Pulmonary artery endothelial cell (primary cell): ENCODE results near the gene ADAM10. TPM values are rescaled to one million over a fixed set of nuclear protein-coding genes. Genes with fewer than 3 reads are reported as not detected.
"Not testable (repeated sequence)": the region's sequence is repeated elsewhere in the genome, so short reads cannot be mapped to it uniquely, and the experiment has no call there.

Experiments used
- DNase-seq: peaks from one replicate; pipeline ENCODE4 v3.0.0-alpha.2; 2011; ENCODE audit warnings: low read depth, low spot score
- total RNA-seq: library from RNA; depleted of rRNA; stranded (reverse); fragments of >200 nt; gene quantifications from 2 replicates; pipeline ENCODE4 v1.2.3, GENCODE V29; 2014

The ADAM10 gene, protein sequence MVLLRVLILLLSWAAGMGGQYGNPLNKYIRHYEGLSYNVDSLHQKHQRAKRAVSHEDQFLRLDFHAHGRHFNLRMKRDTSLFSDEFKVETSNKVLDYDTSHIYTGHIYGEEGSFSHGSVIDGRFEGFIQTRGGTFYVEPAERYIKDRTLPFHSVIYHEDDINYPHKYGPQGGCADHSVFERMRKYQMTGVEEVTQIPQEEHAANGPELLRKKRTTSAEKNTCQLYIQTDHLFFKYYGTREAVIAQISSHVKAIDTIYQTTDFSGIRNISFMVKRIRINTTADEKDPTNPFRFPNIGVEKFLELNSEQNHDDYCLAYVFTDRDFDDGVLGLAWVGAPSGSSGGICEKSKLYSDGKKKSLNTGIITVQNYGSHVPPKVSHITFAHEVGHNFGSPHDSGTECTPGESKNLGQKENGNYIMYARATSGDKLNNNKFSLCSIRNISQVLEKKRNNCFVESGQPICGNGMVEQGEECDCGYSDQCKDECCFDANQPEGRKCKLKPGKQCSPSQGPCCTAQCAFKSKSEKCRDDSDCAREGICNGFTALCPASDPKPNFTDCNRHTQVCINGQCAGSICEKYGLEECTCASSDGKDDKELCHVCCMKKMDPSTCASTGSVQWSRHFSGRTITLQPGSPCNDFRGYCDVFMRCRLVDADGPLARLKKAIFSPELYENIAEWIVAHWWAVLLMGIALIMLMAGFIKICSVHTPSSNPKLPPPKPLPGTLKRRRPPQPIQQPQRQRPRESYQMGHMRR
- 246 and 318 TPM in 2 replicates for total RNA-seq

DNA sequence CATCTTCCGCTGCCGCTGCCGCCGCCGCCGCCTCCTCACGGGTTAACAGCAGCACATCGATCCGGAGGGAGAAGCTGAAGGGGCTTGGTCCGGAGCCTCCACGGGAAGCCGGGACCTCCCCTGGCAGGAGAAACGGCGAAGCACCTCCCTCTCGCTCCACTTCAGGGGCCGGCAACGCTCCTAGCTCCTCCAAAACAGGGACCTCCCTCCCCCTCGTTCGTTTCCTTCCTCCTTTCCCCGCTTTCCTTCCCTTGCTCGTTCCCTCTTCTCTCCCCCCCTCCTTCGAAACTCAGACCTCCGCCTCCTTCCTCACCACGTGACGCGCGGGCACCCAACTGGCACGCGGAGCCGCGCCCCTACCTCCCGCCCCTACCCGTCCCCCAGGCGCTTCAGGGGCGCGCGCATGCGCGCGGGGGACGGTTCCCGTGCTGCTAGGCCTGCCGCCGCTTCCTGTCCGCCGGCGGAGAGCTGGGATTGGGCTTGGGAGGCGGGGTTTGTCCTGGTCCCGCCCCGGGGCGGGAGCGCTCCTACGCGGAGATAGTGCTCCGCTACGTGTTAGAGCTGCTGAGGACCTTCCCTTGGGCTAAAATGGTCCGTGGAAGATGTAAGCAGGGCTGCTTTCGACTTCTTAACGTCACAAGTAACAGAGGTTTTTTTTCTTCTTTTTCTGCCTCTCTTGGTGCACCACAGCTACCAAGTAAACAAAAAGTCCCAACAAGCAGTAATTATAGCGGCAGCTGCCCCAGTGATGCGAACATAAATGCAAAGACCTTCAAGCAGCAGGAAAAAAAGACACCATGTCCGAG lies at the start of gene ADAM10:
ADAM10 (minus strand) TSS at position 176 of the 806 bp plus-strand sequence; CDS start at position 3, 173 bp downstream.
- DNase-seq, result peak; percentile 95

DNA sequence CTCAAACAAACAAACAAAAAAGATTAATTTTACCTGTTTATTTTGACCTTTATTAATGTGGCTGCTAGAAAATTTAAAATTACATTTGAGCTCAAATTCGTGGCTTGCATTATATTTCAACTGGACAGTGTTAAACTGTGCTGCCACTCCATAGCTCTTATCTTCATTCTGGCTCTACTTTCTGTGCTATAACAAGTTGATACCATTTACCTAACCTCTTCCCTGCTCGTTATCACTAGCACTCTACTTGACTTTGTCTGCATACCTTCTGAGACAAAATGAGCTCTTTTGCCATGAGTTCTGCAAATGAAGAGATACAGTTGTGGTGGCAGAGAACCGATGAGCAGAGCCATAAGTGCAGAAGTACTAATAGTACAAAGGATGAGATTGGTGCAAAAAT lies 48.0 kb upstream of the ADAM10 start:
- DNase-seq, result no peak

DNA sequence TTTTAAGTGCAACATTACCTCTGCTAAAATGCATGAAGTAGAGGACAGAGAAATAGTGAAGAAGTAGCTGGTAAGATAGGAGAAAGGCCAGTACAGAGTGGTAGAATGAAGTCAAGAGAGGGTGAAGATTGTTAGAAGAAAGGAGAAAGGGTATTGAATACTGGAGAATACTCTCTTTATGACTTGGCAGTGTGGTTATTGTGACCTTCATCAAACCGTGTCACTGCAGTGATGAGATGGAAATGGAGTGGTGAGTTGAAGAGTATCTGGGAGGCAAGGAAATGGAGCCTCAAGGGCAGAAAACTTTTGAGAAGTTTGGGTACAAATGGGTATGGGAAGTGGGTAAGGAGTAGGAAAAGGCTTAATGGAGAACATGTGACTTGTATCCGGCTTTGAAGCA lies 46.3 kb upstream of the ADAM10 start:
- no peak for DNase-seq

DNA sequence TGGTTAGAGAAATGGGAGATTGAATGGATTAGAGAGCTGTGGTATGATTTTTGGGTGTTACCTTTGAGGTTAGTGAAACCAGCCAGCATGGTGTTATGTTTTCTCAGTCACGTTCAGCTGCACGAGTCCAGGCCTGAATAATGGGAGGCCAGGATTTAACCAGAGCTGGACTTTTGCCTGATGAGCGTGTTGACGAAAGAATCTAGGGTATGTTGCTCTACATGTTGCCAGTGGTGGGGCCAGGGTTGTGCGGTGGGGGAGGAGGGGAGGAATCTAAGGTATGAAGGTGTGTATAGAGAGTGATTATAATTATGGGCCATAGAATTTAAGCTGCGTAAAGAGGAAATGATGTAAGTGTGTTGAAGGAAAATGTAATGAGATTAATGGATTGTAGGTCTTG lies 44.4 kb upstream of the ADAM10 start:
- no peak for DNase-seq

DNA sequence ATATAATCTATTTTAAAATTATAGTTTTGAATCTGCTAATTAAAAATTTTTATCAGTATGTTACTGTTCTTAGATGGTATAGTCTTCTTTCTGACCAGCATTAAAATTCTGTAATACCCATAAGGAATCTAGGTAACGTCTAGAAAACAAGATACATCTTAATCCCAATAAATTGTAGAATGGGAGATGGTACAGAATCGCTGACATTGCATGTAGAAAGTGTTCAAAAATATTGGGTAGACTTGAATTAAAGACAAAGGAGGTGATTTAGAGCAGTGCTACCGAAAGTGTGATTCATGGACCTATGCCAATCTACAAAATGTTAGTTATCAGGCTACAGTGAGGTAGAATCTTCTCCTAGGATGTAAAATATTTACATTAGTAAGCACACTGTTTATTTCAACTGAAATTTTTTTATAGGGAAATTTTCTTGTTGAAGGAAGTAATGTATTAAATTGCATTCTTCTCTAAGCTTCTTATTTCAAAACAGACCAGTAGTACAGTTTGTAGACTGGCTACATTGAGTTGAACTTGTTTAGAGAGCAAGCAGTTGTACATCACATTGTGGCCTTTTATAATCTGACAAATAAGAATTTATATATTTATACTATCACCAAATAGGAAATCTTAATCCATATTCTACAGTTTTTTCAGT lies 38.7 kb upstream of the ADAM10 start:
- no peak for DNase-seq

DNA sequence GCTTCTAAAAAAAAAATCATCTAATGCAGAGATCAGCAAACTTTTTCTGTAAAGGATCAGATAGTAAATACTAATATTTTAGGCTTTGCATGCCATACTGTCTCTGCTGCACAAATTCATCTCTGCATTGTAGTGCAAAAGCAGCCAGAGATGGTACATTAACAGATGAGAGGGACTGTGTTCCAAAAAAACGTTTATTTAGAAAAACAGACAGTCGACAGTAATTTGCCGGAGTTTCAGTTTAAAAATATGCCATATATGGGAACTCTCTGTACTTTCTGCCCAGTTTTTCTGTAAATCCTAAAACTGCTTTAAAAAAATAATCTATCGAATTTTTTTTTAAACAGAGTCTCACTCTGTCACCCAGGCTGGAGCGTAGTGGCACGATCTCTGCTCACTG lies 35.8 kb upstream of the ADAM10 start:
- no peak for DNase-seq

DNA sequence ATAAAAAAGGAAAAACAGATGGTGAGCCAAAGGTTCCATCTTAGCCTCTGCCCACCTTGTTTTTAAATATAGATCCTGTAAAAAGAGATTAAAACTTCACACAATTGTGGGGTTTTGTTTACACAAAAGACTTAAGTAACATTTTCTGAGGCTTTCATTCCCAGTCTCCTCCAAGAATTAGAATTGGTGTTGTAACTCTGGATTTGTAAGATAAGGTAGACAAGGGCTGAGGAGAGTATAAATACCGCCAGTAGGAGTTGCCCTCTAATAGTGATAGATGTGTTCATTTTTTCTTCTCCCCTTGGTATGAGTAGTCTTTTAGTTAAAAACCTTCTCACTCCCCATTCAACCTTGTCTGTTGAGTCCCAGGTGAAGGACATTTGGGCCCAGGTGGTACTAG lies 30.0 kb upstream of the ADAM10 start:
- DNase-seq, result no peak

DNA sequence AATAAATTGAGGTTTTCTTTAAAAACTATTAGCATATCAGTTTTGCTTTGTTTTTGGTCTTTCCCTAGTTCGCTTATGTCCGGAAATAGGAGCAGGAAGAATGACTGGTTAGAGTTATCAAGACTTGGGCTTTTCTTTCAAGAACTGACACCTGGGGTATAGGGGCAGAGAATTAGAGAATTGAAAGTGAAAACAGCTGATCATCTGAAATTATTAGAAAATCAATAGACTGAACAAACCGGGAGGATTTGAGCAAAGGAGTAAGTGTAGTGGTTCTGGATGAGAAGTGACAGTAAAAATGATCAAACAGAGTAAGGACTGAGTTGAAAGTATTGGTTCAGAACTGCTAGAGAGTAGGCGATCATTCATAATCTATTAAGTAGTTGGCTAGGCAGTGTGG lies 27.6 kb upstream of the ADAM10 start:
- no peak for DNase-seq

DNA sequence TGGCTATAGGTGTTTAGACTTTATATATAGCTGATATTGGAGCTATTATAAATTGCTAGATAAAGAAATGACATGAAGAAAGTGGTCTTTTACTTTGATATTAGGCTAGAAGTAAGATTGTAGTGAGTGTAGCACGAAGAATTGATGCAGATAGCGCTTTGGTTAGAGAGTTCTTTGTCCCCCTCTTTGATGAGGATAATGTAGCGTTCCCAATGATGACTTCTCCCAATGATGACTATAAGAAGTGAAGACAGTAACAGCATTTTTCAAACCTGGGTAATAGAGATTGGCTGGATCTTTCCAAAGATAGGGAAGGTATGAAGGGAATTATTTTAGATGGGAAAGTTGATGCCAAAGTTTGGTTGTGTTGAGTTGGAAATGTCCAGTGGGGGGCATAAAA lies 25.9 kb upstream of the ADAM10 start:
- no peak for DNase-seq

DNA sequence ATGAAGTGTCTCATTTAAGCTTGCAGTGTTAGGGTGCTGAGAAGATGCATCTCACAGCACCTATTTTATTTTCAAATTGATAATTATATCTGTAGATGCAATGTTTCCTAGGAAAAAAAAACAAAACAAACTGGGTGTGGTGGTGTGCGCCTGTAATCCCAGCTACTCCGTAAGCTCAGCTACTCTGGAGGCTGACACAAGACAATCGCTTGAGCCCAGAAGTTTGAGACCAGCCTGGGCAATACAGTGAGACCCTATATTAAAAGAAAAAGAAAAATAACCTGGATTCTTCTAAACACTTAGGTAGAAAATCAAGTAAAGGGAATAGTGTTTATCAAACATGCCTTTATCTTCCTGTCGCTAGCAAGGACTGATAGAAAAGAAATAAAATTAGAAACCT lies 23.5 kb upstream of the ADAM10 start:
- no peak for DNase-seq

DNA sequence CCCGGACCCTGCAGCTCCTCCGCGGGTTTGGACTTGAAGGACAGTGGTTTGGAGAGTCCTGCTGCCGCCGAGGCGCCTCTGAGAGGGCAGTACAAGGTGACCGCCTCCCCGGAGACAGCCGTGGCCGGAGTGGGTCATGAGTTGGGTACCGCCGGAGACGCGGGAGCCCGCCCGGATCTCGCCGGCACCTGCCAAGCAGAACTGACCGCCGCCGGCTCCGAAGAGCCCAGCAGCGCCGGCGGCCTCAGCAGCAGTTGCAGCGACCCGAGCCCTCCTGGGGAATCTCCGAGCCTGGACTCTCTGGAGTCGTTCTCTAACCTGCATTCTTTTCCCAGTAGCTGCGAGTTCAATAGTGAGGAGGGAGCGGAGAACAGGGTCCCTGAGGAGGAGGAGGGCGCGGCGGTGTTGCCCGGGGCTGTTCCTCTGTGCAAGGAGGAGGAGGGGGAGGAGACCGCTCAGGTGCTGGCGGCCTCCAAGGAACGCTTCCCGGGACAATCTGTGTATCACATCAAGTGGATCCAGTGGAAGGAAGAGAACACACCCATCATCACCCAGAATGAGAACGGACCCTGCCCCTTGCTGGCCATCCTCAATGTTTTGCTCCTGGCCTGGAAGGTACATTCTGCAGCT lies 22.2 kb upstream of the ADAM10 start:
- DNase-seq, result no peak

DNA sequence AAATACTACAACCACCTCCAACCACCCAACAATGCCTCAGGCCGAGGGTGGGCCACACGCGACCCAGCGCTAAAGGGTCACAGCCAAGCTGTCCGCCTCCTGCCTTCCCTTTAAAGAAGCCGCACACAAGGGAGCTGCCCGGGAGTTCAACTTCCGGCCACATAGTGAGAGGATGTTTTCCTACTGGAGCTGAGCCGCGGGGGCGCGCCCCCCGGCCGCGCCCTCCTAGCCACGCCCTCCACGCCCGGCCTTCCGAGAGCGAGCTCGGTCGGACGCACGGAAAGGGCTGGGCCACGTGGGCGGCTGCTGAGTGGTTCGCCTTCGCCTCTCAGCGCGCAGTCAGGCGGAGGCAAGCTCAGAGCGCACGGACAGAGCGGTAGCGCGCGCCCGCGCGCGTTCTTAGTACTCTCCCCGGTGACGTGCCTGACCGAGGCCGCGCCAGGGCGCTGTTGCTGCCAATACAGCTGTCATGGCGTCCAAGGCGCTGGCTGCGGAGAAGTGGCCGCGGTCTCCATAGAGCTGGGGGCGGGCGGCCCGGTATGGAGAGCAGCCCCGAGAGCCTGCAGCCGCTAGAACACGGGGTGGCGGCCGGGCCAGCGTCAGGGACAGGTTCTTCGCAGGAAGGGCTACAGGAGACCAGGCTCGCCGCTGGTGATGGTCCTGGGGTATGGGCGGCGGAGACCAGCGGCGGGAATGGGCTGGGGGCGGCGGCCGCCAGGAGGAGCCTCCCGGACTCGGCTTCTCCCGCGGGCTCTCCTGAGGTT lies 21.5 kb upstream of the ADAM10 start, which contains the start of gene MINDY2:
MINDY2 (plus strand) TSS at position 446 of the 764 bp plus-strand sequence; CDS start at position 540, 94 bp downstream.
- peak; percentile 94 for DNase-seq

DNA sequence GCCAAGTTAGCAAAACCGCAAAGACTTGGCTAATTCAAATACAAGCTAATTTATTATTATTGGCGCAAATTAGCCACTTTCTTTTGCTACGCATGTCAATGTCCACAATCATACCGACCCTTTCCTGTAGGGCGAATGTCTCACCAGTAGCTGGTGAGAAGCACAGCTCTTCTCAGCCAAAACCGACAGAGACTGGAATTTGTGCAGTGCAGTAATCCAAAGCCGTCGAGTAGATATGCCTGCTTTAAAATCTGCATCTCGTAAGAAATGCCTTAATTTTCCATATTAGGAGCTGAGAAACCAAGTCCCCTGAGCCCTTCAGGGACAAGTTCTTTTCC lies 21.0 kb upstream of the ADAM10 start:
- DNase-seq, result no peak

DNA sequence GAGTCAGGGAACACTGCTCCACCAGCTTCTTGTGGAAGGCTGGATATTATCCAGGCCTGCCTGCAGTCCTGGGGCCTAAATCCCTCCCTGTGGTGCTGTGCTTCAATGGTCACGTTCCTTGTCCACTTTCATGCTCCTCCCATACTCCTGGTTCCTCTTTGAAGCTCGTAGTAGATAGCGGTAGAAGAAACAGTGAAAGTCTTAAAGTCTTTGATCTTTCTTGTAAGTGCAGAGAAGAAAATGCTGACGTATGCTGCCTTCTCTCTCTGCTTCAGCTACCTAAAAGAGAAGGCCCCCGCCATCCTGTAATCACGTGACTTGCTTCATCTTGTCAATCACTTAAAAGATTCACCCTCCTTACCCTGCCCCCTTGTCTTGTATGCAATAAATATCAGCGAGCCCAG lies 19.1 kb upstream of the ADAM10 start:
- not testable (repeated sequence) for DNase-seq

DNA sequence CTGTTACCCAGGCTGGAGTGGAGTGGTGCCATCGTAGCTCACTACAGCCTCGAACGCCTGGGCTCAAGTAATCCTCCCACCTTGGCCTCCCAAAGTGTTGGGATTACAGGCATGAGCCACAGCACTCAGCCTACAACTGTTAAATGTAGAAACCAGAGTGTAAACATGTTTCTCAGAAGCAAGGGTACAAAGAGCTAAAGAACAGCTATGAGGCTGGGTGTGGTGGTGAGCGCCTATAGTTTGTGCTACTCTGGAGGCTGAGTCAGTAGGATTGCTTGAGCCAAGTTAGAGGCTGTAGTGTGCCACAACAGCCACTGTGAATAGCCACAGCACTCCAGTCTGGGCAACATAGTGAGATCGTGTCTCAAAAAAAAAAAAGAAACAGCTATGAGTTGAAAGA lies 16.8 kb upstream of the ADAM10 start:
- no peak for DNase-seq

DNA sequence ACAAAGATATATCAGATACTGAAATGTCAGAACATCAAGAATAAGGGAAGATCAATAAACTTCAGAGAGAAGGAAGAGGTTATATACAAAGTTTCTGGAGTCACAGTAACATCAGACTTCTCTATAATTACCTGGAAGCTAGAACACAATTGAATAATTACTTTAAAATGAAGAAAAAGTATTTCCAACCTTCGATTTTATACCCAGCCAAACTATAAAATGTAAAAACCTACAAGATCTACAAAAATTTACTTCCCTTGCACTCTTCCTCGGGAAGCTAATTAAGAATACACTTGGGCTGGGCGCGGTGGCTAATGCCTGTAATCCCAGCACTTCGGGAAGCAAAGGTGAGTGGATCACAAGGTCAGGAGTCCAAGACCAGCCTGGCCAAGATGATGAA lies 15.0 kb upstream of the ADAM10 start:
- DNase-seq, result no peak

DNA sequence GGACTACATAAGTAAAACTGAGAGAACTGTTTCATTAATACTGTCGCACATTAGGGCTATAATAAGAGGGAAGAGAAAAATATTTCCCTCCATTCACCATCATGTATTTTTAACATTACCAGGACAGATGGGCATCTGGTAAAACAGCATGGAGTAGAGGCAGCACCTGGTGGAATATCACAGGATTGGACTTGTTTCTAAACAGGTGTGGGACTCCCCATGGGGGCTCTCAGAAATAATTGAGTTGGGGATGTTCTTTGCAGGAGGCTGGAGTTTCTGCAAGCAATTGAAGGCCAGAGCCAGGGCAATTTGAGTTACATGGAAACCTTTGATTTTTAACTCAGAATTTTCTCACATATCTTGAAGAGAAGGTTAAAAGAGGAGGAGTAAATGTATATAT lies 13.2 kb upstream of the ADAM10 start:
- DNase-seq, result no peak

DNA sequence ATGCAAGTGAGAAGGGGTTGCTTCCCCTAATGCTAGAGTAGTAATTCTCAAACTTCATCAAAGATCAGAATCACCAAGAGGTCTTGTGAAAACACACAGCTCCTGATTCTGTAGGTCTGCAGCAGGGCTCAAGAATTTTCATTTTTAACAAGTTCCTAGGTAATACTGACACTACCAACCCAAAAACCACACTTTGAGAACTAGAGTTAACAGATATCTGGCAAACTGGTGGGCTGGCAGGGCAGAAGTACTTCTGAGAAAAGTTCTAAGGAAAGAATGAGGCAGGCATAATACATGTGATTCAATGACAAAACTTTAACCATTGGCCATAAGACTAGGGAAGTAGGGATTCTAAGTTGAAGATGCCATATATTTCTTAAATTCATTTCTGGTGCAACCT lies 12.8 kb upstream of the ADAM10 start:
- DNase-seq, result no peak

DNA sequence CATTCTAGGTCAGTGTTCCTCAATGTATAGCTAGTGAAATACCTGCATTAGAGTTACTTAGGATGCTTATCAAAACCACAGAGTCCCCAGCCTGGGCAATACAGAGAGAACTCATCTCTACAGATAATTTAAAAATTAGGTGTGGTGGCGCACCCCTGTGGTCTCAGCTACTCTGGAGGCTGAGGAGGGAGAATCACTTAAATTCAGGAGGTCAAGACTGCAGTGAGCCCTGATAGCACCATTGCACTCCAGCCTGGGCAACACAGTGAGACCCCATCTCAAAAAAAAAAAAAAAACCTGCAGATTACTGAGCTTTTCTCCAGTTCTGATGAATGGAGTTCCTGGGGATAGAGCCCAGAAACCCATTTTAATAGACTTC lies 11.5 kb upstream of the ADAM10 start:
- no peak for DNase-seq

DNA sequence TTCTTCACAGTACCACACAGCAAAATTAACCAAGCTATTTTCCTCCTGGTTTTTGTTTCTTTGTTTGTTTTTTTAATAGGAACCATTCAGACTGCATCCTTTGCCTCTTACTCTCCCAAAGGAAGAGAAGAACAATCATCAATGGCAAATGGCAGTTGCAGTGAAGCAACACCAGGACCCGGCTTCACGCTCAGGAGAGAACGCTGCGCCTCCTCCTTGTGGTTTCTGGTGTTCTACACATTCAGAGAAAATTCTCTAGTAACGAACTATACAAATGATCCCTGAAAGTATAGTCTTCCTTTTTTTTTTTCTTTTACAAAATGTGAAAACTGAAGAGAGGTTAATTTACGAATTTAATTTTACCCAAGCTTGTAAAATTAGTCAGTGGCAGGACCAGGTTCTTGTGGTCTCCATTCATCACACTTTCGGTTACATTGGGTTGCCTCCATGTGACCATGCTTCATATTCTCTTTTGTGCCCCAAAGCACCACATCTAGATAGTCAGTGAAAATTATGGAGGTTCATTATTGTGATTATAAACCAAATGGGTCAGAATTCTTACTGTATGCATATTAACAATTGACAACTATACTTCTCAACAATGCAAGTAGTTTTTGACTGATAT lies 11.0 kb upstream of the ADAM10 start:
- DNase-seq, result no peak
